Ovary (tissue), 3 donors: Measurements from ENCODE around the gene NT5DC3.

ENCODE experiments used
- EP300 ChIP-seq: sonication (generic); formaldehyde crosslinking; IDR thresholded peaks from one replicate; pipeline ENCODE4 v1.6.1; 2017; ENCODE audit warnings: antibody characterized with exemption
- POLR2A ChIP-seq: fragments of 450-650 bp; IDR thresholded peaks from one replicate; pipeline ENCODE4 v1.6.1; 2017; ENCODE audit warnings: antibody characterized with exemption, mild to moderate bottlenecking, moderate library complexity
- TF ChIP-seq, protein P1 (sequence below), 3 donors: fragments of 450-650 bp in 2 of 3; fragments of 200-600 bp in 1 of 3; IDR thresholded peaks; one replicate each; pipeline versions ENCODE4 v1.5.1 to v1.8.0; 2016 to 2022; ENCODE audit warnings: antibody characterized with exemption in 3 of 3, mild to moderate bottlenecking in 1 of 3
- donor health status: DM: no; HTN: no; CAD: no.

DNA sequence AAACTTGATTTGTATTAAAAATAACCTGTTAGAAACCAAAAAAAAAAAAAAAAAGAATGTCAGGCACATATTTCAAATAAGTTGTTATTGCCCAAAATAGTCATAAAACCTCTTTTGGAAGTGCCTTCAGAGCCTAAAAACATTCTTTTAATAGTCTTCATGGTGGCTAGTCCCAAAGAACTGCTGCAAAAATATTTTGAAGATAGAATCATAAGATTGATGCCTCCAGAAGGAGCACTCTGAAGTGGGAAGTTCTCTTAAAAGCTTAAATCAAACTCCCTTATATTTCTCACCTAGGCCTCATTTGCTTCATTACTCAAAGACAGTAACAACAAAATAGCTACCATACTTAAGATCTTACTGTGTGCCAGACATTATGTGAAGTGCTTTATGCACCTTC lies 27.2 kb upstream of the NT5DC3 start:
- TF ChIP-seq EP300 (no peak), POLR2A (no peak)
- TF ChIP-seq, protein P1, sequence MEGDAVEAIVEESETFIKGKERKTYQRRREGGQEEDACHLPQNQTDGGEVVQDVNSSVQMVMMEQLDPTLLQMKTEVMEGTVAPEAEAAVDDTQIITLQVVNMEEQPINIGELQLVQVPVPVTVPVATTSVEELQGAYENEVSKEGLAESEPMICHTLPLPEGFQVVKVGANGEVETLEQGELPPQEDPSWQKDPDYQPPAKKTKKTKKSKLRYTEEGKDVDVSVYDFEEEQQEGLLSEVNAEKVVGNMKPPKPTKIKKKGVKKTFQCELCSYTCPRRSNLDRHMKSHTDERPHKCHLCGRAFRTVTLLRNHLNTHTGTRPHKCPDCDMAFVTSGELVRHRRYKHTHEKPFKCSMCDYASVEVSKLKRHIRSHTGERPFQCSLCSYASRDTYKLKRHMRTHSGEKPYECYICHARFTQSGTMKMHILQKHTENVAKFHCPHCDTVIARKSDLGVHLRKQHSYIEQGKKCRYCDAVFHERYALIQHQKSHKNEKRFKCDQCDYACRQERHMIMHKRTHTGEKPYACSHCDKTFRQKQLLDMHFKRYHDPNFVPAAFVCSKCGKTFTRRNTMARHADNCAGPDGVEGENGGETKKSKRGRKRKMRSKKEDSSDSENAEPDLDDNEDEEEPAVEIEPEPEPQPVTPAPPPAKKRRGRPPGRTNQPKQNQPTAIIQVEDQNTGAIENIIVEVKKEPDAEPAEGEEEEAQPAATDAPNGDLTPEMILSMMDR (IDR thresholded peaks at IDR 0.05), result no peak
